GM10847 (cell line): Measurements from ENCODE around the gene FAM151B.

ENCODE experiments used
- POLR2A ChIP-seq: IDR thresholded peaks from 2 replicates; pipeline ENCODE4 v1.6.1; 2011; ENCODE audit not compliant: insufficient read length; ENCODE audit errors: extremely low read depth

The FAM151B gene

DNA sequence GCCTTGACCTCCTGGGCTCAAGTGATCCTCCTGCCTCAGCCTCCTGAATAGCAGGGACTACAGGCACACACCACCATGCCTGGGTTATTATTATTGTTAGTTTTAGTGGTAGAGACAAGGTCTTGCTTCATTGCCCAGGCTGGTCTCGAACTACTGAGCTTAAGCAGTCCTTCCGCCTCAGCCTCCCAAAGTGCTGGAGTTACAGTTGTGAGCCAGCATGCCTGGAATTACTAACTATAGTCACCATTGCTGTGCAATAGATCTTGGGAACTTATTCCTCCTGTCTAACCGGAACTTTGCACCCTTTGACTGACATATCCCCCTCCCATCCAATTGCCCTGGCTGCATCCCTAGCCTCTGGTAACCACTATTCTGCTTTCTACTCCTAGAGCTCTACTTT lies 3.4 kb downstream of the FAM151B start:
- TF ChIP-seq POLR2A = no peak

DNA sequence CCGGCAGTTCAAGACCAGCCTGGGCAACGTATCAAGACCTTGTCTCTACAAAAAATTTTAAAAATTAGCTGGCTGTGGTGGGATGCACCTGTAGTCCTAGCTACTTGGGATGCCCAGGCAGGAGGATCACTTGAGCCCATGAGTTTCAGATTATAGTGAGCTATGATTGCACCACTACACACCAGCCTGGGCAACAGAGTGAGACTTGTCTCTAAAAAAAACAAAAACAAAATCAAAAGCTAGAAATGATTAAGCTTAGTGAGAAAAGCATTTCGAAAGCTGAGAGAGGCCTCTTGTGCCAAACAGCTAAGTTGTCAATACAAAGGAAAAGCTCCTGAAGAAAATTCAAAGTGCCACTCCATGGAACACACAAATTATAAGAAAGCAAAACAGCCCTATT lies 4.8 kb downstream of the FAM151B start:
- TF ChIP-seq POLR2A = no peak

- TF ChIP-seq POLR2A = no peak
Measured at GRCh38 chr5:80495891-80496290, 8.0 kb downstream of the FAM151B start.

- no peak for TF ChIP-seq POLR2A
Measured at GRCh38 chr5:80502800-80503199, 14.9 kb downstream of the FAM151B start.

DNA sequence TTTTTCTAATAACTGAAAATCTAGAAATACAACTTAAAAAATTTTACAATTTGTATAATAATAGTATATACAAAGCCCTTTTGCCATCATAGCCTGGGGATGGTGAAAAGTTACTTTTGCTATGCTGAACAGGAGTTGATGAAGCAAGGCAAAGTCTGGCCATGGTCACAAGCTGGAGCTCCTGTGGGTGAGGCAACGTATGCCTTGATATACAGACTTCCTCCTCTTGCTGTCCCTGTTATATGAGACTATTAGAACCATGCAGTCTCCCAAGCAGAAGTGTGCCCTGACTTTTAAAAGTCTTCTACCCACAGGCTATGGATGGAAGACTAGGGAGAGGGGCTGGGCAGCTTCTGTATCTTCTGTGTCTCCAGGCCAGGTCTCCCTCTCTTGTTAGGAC lies 15.7 kb downstream of the FAM151B start:
- no peak for TF ChIP-seq POLR2A

- no peak for TF ChIP-seq POLR2A
Measured at GRCh38 chr5:80504833-80505232, 16.9 kb downstream of the FAM151B start.

GRCh38 chr5:80507663-80508062 lies 19.8 kb downstream of the FAM151B start:
- TF ChIP-seq POLR2A = no peak

DNA sequence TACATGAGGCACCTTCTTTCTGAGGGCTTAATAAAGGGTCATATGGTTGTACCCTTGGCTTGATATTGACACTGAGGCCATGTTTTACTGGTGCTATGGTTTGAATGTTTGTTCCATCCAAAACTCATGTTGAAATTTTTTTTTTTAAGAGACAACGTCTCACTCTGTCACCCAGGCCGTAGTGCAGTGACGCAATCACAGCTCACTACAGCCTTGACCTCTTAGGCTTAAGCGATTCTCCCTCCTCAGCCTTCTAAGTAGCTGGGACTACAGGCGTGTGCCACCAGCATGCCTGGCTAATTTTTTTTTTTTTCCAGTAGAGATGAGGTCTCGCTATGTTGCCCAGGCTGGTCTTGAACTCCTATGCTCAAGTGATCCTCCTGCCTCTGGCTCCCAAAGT lies 20.9 kb downstream of the FAM151B start:
- TF ChIP-seq POLR2A = no peak

- no peak for TF ChIP-seq POLR2A
Measured at GRCh38 chr5:80509362-80509761, 21.5 kb downstream of the FAM151B start.

DNA sequence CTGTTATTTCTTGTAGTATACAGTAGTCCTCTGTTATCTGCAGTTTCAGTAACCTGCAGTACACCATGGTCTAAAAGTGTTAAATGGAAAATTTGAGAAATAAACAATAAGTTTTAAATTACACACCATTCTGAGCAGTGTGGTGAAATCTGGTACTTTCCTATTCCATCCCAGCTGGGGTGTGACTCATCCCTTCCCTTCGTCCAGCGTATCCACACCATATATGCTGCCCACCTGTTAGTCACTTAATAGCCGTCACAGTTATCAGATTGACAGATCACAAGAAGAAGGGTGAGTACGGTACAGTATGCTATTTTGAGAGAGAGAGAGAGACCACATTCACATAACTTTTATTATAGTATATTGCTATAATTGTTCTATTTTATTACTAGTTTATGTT lies 28.9 kb downstream of the FAM151B start:
- no peak for TF ChIP-seq POLR2A

DNA sequence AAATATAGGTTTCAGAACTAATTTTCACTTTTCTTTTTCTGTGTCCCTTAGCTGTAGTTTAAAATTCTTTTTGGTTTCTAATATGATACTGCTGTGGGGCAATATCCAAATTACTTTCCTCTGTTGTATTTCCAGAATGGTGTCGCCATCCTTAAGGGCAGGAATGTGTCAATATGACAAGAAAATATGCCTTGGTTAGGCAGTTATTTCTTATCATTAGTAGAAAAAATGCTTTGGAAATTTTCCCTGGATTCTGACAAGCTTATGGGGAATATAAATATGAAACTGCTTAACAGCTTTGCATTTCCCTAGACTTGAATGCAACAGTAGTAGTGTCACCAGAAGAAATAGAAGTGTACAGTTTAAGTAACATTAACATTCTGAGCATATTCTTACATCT lies 52.8 kb downstream of the FAM151B start:
- TF ChIP-seq POLR2A = no peak

DNA sequence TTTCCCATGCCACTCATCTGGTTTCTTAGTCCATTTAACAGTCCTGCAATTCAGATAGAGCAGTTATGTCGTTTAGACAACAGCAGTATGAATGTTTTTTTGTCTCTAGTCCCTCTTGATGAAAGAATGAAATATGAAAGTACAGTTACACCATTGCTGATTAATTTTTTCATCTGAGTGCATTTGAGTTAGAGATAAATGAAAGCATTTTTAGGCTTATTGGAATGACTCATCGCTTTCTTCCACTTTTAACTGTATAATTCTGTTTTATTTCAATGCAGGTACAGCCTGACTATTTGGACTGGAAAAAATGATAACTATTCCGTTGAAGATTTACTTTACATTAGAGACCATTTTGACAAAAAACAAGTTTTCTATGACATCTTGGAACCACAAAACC lies 53.5 kb downstream of the FAM151B start:
- TF ChIP-seq POLR2A = no peak

- no peak for TF ChIP-seq POLR2A
Measured at GRCh38 chr5:80554646-80555045, 66.7 kb downstream of the FAM151B start.

- no peak for TF ChIP-seq POLR2A
Measured at GRCh38 chr5:80555099-80555498, 67.2 kb downstream of the FAM151B start.

- no peak for TF ChIP-seq POLR2A
Measured at GRCh38 chr5:80559244-80559643, 71.3 kb downstream of the FAM151B start.

- TF ChIP-seq POLR2A = no peak
Measured at GRCh38 chr5:80565330-80565729, 77.4 kb downstream of the FAM151B start.

DNA sequence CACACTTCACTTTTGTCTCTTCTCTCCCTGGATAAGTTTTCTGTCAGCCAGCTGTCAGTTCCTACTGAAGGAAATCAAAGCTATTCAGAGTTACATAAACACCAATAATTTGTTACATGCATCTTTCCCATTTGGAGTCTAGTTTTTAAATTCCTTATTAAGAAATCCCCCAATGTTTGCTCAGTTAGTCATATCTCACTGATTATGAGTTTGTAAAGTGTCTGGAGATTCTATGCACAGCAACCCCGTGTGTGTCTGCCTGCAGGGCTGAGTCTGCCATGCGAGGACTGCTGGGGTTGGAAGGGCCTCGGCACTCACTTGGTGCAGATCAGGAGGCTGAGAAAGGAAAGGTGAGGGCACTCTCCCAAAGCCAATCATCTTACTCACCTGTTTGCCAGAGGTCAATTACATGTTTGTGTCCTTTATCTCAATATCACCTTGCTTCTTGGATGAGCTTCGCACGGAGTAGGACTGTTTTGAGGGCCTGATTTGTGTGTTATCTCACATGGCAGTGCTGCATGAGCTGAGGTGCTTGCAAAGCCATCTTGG lies 78.9 kb downstream of the FAM151B start:
- no peak for TF ChIP-seq POLR2A

GRCh38 chr5:80568251-80568650 lies 80.4 kb downstream of the FAM151B start:
- no peak for TF ChIP-seq POLR2A

DNA sequence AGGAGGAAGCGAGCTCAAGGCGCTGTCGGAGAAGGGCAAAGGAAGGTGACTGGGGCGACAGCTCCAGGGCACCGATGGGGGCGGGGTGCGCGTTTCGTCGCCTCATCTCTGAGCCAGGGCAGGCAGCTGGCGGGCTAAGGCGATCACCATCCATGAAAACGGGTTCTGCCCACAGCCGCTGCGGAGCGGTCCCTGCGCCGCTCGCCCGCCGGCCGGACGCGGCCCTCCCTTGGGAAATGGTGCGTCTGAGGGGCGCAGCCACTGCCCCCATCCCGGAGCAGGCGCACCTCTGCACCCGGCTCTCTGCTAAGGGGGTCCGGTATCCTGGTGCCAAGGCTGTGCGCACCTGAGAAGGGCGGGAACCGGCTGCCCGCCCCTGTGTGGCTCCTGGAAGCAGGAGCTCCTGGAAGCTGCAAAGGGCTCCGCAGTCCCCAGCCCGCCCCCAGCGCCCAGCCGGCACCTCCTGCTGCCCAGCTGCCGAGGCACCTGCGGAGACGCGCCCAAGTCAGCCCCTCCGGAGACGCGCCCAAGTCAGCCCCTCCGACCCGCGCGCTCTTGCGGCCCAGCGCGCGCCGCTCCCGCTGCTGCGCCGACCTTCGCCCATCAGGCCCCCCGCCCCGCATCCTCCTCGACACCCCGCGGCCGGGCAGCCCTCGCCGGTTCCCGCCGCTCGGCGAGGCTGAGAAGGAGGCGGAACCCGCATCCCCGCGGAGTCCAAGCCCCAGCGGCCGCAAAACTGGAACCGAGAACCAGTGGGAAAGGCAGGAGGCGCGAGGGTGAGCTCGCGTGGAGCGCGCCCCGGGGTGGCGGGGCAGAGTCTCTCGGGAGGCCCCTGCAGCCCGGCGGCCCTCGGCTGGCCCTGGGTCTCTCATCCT lies 81.4 kb downstream of the FAM151B start:
- TF ChIP-seq POLR2A = no peak
